CD4-positive, alpha-beta memory T cell (primary cell): ENCODE data around the gene TMEM9. TPM values are rescaled to one million over a fixed set of nuclear protein-coding genes. Genes with fewer than 3 reads are reported as not detected.

Source experiments
- CTCF ChIA-PET: fragments of 350-600 bp; sonication (Branson Sonifier 250); formaldehyde crosslinking; loops from one replicate; lab custom pipeline; 2021; ENCODE audit warnings: inconsistent platforms; ENCODE audit not compliant: partially characterized antibody; lab: Charles Lee
- POLR2A ChIA-PET: fragments of 350-600 bp; sonication (Branson Sonifier 250); formaldehyde crosslinking; loops from one replicate; lab custom pipeline; 2021; ENCODE audit not compliant: partially characterized antibody; lab: Charles Lee
- DNase-seq, 5 donors: peaks; one replicate each; pipeline versions ENCODE4 v3.0.0 to v3.0.0-alpha.2; 2020 to 2022; ENCODE audit warnings: mixed read lengths in 1 of 5
- H3K27ac ChIP-seq: one replicate; pipeline ENCODE4 v1.7.0; 2013; ENCODE audit warnings: low read depth, low read length
- H3K27me3 ChIP-seq: 2 replicates; pipeline ENCODE4 v1.7.0; 2013; ENCODE audit warnings: mild to moderate bottlenecking, low read length, moderate library complexity; ENCODE audit not compliant: insufficient read depth
- H3K36me3 ChIP-seq: 2 replicates; pipeline ENCODE4 v1.7.0; 2013; ENCODE audit warnings: mild to moderate bottlenecking, low read length, moderate library complexity; ENCODE audit not compliant: insufficient read depth
- H3K4me1 ChIP-seq: 2 replicates; pipeline ENCODE4 v1.7.0; 2013; ENCODE audit warnings: mild to moderate bottlenecking, low read length, moderate library complexity; ENCODE audit not compliant: insufficient read depth
- H3K4me3 ChIP-seq, 2 donors: one replicate each; pipeline ENCODE4 v1.7.0; 2013; ENCODE audit warnings: low read length in 2 of 2, mild to moderate bottlenecking in 1 of 2
- H3K9me3 ChIP-seq, 2 donors: one replicate each; pipeline ENCODE4 v1.7.0; 2013; ENCODE audit warnings: low read length in 2 of 2, control low read depth in 1 of 2; ENCODE audit not compliant: control insufficient read depth in 1 of 2
- H3K27ac Mint-ChIP-seq, 7 donors: one replicate each; pipeline ENCODE4 v1.8.0; 2020 to 2021; ENCODE audit warnings: mixed read lengths in 7 of 7, mild to moderate bottlenecking in 6 of 7, inconsistent platforms in 3 of 7, moderate library complexity in 3 of 7
- H3K27me3 Mint-ChIP-seq, 2 donors: one replicate each; pipeline ENCODE4 v1.8.0; 2020 to 2021; ENCODE audit warnings: mixed read lengths in 2 of 2
- H3K36me3 Mint-ChIP-seq, 2 donors: one replicate each; pipeline ENCODE4 v1.8.0; 2020 to 2021; ENCODE audit warnings: mixed read lengths in 2 of 2, inconsistent platforms in 1 of 2, mild to moderate bottlenecking in 1 of 2
- H3K4me1 Mint-ChIP-seq, 4 donors: one replicate each; pipeline ENCODE4 v1.8.0; 2020 to 2021; ENCODE audit warnings: mixed read lengths in 4 of 4, mild to moderate bottlenecking in 1 of 4
- H3K4me3 Mint-ChIP-seq, 8 donors: one replicate each; pipeline ENCODE4 v1.8.0; 2020 to 2021; ENCODE audit warnings: mixed read lengths in 8 of 8, mild to moderate bottlenecking in 7 of 8, moderate library complexity in 6 of 8, inconsistent platforms in 3 of 8
- H3K9me3 Mint-ChIP-seq, 8 donors: one replicate each; pipeline ENCODE4 v1.8.0; 2020 to 2021; ENCODE audit warnings: mixed read lengths in 8 of 8, mild to moderate bottlenecking in 5 of 8, inconsistent platforms in 3 of 8, moderate library complexity in 1 of 8
- intact Hi-C: fragments of 100-400 bp; cut with micrococcal nuclease; formaldehyde crosslinking; loops from one replicate; pipeline ENCODE4 v1.15.1; 2023
- polyA plus RNA-seq, 2 donors: library from polyadenylated mRNA; unstranded; fragments of 300-500 nt; fragmentation: Illumina TruSeq; gene quantifications; one replicate each; pipeline ENCODE4 v1.2.3, GENCODE V29; 2021
- total RNA-seq, 2 experiments: library from RNA; stranded (reverse); gene quantifications; one replicate each; pipeline ENCODE4 v1.2.3, GENCODE V29; 2021

Gene TMEM9
- total and polyA plus RNA-seq, 4 experiments from 2014 or later: 20.6 to 64.3 (median 23.3) TPM

DNA sequence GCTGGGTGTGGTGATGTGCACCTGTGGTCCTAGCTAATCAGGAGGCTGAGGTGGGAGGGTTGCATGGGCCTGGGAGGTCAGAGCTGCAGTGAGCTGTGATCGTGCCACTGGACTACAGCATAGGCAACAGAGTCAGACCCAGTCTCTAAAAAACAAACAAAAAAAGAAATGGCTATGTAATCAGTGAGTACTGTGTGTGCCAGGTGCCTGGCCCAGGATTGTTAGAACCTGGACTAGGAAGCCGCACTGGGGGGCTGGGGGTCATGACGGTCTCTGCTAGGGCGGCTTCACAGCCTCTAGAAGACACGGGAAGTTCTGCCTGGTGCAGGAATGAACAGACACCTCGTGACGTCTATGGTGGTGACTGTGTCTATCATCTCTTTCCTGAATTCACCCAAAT lies 8.5 kb downstream of the TMEM9 start:
- ChIA-PET CTCF (interaction anchor here (1.1 to 1.4 kb wide), 2 partner anchors 26 to 166 kb away, joined by 4 read pairs; no protein-coding TSS in a partner anchor), POLR2A (no interaction called here)
- H3K9me3 Mint-ChIP-seq: no peaks in the 10 kb centered on the region
- no peak for DNase-seq
- no peak overlapping the region for H3K27ac Mint-ChIP-seq
- H3K27ac ChIP-seq: no peak overlapping the region
- H3K27me3 Mint-ChIP-seq: no peaks in the 10 kb centered on the region
- H3K4me1 Mint-ChIP-seq: peaks cover 0 to 1% (median 0%) of the 10 kb centered on the region in 4 donors
- no peak overlapping the region for H3K4me3 Mint-ChIP-seq
- H3K4me3 ChIP-seq: no peak overlapping the region
- no peaks in the 10 kb centered on the region for H3K9me3 ChIP-seq
- intact Hi-C loops: loop anchor here (5.0 kb wide), 1 partner anchor 41 kb away; no protein-coding TSS in a partner anchor
- H3K4me1 ChIP-seq: no peaks in the 10 kb centered on the region
- H3K27me3 ChIP-seq: no peaks in the 10 kb centered on the region
- H3K36me3 Mint-ChIP-seq: peaks cover 58 to 78% of the 10 kb centered on the region in 2 donors
- H3K36me3 ChIP-seq: peaks cover 23% of the 10 kb centered on the region

DNA sequence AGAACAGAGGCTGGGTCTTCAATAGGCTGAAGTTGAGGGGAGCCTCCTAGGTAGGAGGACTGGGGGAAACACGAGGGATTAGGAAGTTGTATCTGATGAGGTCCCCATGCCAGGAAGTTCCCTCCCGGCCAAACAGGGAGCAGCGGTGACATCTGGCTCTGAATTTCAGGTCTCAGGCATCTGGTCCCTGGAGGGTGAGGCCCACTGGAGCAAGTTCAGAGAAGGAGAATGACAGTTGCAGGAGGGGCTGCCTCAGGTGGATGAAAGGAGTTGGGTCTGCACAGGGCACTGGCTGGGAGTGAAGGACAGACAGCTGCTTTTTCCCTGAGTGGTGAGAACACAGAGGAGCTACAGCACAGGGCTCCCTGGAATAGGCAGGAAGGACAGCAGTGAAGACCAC lies 9.1 kb downstream of the TMEM9 start:
- H3K9me3 Mint-ChIP-seq: no peaks in the 10 kb centered on the region
- H3K9me3 ChIP-seq: no peaks in the 10 kb centered on the region
- ChIA-PET CTCF (interaction anchor here (1.1 to 1.4 kb wide), 2 partner anchors 31 to 165 kb away, joined by 3 to 4 read pairs; no protein-coding TSS in a partner anchor), POLR2A (no interaction called here)
- no peak overlapping the region for H3K4me3 ChIP-seq
- intact Hi-C loops: loop anchor here (5.0 kb wide), 1 partner anchor 42 kb away; no protein-coding TSS in a partner anchor
- no peaks in the 10 kb centered on the region for H3K27me3 ChIP-seq
- H3K36me3 Mint-ChIP-seq: peaks cover 57 to 76% of the 10 kb centered on the region in 2 donors
- no peaks in the 10 kb centered on the region for H3K4me1 Mint-ChIP-seq
- H3K27ac Mint-ChIP-seq: peak overlapping the region in 1 of 7 donors; percentile 36
- no peaks in the 10 kb centered on the region for H3K4me1 ChIP-seq
- no peaks in the 10 kb centered on the region for H3K27me3 Mint-ChIP-seq
- H3K36me3 ChIP-seq: peaks cover 23% of the 10 kb centered on the region
- DNase-seq: no peak
- no peak overlapping the region for H3K4me3 Mint-ChIP-seq
- H3K27ac ChIP-seq: no peak overlapping the region

DNA sequence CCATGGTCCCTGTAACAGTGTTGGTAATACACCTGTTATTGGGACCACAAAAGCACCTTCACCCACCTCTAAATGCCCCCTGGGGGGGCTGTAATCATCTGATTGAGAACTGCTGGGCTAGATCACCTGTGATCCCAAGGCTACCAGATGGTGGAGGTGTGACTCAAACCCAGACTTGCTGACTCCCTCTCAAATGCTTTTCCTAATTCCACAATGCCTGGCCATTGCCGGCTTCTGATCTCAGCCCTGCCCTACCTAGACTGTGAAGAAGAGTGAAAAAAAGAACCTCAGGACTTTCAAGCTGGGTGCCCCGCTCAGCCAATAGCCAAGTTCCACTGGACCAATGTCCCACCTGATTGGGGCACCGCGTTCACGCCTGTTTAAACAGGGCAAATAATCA lies 9.6 kb downstream of the TMEM9 start:
- no peaks in the 10 kb centered on the region for H3K4me1 ChIP-seq
- H3K27me3 ChIP-seq: no peaks in the 10 kb centered on the region
- Mint-ChIP-seq H3K27ac (no peak overlapping the region), H3K27me3 (no peaks in the 10 kb centered on the region), H3K4me1 (no peaks in the 10 kb centered on the region), H3K4me3 (no peak overlapping the region), H3K9me3 (no peaks in the 10 kb centered on the region), H3K36me3 (peaks cover 57 to 80% of the 10 kb centered on the region in 2 donors)
- ChIA-PET CTCF (interaction anchor here (1.4 kb wide), 1 partner anchor 30 kb away, joined by 3 read pairs; no protein-coding TSS in a partner anchor), POLR2A (no interaction called here)
- DNase-seq: no peak
- H3K36me3 ChIP-seq: peaks cover 25% of the 10 kb centered on the region
- H3K27ac ChIP-seq: no peak overlapping the region
- no peaks in the 10 kb centered on the region for H3K9me3 ChIP-seq
- intact Hi-C loops: loop anchor here (5.0 kb wide), 1 partner anchor 43 kb away; no protein-coding TSS in a partner anchor
- H3K4me3 ChIP-seq: no peak overlapping the region

DNA sequence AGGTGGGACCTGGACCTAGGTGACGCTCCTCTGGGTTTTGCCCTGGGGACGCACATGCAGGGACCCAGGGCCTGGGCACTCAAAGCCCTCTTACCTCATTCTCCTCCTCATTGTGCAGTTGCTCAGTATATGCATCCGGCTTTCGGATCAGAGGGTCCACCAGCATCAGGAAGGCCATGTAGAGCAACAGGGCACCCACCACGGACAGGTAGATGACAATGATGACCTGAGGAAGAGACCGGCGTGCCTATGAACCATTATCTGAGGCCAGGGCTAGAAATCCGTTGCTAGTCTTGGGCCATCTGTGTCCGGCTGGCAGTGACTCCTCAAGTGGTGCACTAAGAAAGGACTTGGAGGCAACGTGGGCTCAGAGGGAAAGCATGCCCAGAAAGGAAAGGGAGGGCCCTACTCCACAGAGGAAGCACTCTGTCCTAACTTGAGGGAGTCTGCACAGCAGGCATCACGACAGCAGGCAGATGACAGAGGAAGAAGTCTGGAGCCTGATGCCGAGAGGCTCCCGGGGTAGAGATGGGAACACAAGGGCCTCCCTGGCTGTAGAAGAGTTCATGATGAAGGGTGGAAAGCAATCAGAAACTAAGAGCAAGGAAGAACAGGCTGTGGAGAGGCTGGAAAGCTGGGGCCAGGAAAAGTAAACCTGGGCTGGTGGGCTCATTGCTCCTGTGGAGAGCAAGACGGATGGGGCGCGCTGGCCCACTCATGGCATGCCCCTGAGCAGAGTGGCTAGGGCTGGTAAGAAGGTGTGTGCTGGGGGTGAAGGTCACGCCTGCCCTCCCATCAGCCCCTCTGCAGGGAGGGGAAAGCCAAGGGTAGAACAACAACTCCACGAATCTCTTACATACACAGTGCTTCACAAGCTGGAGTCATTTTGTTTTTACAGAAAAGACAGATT lies 10.3 kb downstream of the TMEM9 start:
- no peaks in the 10 kb centered on the region for H3K27me3 Mint-ChIP-seq
- no peak overlapping the region for H3K4me3 ChIP-seq
- H3K27ac ChIP-seq: no peak overlapping the region
- peaks cover 25% of the 10 kb centered on the region for H3K36me3 ChIP-seq
- no peaks in the 10 kb centered on the region for H3K9me3 ChIP-seq
- DNase-seq: no peak
- H3K4me3 Mint-ChIP-seq: no peak overlapping the region
- peak overlapping the region in 1 of 7 donors; percentile 37 for H3K27ac Mint-ChIP-seq
- ChIA-PET POLR2A (no interaction called here), CTCF (interaction anchor here (1.4 kb wide), 1 partner anchor 30 kb away, joined by 3 read pairs; no protein-coding TSS in a partner anchor)
- H3K27me3 ChIP-seq: no peaks in the 10 kb centered on the region
- H3K4me1 Mint-ChIP-seq: no peaks in the 10 kb centered on the region
- H3K9me3 Mint-ChIP-seq: no peaks in the 10 kb centered on the region
- H3K4me1 ChIP-seq: no peaks in the 10 kb centered on the region
- H3K36me3 Mint-ChIP-seq: peaks cover 57 to 81% of the 10 kb centered on the region in 2 donors
- intact Hi-C loops: no loop called here

DNA sequence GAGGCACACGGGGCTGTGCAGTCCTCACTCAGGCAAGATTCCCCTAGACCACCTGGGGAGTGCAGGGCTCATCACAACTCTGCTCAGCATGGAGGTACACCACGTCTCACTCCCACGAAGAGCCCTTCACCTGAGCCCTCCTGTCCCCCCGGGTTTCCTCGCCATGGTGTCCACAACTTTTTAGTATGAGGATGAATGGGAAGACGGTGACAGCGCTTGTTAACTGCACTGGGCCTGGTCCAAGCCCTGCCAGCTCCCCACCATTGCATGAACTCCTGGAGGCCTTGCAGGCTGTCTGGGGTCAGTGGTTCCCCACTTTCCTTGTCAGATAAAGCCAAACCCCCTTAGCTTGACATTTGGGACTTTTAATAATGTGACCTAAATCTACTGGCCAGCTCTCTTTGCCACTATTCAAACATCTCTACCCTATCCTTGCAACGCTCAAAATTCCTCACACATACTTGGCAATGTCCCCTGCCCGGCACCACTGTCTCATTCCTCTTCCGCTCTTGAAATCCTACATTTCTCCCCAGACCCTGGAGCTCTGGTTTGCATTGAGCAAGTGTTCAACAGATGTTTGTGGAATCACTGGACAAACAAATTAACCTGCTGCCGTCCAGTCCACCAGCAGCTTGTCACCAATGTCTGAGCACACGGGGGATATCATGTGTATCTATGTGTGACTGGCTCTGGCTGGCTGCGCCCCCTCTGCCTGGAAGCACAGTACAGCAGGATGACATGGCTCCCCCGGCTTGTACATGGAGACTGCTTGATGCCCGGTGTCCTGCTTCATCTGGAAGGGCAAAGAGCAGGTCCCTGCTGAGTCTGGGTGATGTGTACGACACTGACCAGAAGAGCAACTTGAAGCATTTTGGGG lies 11.2 kb downstream of the TMEM9 start:
- H3K4me3 ChIP-seq: no peak overlapping the region
- POLR2A ChIA-PET: no interaction called here

DNA sequence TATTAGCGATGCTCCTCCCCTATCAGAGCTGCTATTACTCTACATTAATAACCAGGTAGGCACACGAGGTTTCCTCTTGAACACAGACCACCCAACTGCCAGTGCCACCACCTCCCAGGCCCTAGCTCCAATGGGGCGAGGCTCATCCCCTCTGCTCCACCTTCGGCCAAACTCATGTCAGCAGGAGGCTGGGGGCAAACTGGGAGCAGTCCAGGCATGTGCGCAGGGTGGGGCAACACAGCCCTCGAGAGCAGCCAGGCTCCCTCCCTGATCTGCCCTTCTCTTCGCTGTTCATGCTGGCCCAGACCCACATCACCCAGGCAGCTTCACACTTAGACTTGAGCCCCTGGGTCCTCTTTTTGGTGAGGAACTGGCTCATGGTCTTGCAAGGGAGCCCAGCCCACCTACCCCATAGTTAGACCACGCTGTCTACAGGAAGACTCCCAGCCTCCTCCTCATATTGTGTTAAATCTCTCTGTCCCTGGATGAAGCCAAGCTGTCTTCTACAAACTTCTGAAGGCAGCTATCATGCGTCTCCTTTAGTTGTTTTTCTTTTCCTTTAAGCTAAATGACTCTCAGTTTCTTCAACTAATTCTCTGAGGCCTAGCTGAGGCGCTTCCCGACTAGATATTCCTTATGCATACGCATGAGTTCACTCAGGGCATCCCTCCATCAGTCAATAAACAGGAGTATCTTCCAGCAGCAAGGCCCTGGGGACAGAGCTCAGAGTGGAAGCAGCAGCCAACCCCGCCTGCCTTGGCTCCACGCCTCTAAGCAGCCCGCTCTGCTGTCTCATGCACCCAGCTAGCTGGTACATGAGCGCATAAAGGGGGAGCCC lies 12.0 kb downstream of the TMEM9 start:
- Mint-ChIP-seq H3K27ac (no peak overlapping the region), H3K4me1 (no peaks in the 10 kb centered on the region), H3K27me3 (no peaks in the 10 kb centered on the region), H3K9me3 (no peaks in the 10 kb centered on the region), H3K4me3 (no peak overlapping the region), H3K36me3 (peaks cover 50 to 77% of the 10 kb centered on the region in 2 donors)
- intact Hi-C loops: no loop called here
- Histone ChIP-seq H3K4me1 (no peaks in the 10 kb centered on the region), H3K9me3 (no peaks in the 10 kb centered on the region), H3K4me3 (no peak overlapping the region), H3K36me3 (peaks cover 24% of the 10 kb centered on the region), H3K27me3 (no peaks in the 10 kb centered on the region), H3K27ac (no peak overlapping the region)
- ChIA-PET CTCF (interaction anchor here (1.2 to 1.5 kb wide), 3 partner anchors 8 to 28 kb away, joined by 3 to 5 read pairs (median 4); no protein-coding TSS in a partner anchor), POLR2A (no interaction called here)
- no peak for DNase-seq

More for the DNA sequence above, 11.2 kb downstream of the TMEM9 start:
- Mint-ChIP-seq H3K4me1 (no peaks in the 10 kb centered on the region), H3K4me3 (no peak overlapping the region), H3K27me3 (no peaks in the 10 kb centered on the region), H3K9me3 (no peaks in the 10 kb centered on the region), H3K36me3 (peaks cover 57 to 82% of the 10 kb centered on the region in 2 donors), H3K27ac (no peak overlapping the region)
- no peak overlapping the region for H3K27ac ChIP-seq
- no peaks in the 10 kb centered on the region for H3K4me1 ChIP-seq
- no peaks in the 10 kb centered on the region for H3K9me3 ChIP-seq
- H3K27me3 ChIP-seq: no peaks in the 10 kb centered on the region
- CTCF ChIA-PET: interaction anchor here (1.2 to 1.5 kb wide), 2 partner anchors 24 to 28 kb away, joined by 4 to 5 read pairs; no protein-coding TSS in a partner anchor
- no peak for DNase-seq
- intact Hi-C loops: no loop called here
- peaks cover 25% of the 10 kb centered on the region for H3K36me3 ChIP-seq
